Skeletal muscle satellite cell (primary cell): ENCODE measurements around the gene DCBLD1. TPM values are rescaled to one million over a fixed set of nuclear protein-coding genes. Genes with fewer than 3 reads are reported as not detected.

ENCODE experiments used
- small RNA-seq: library from RNA; depleted of rRNA; stranded (forward); fragments of <200 nt; gene quantifications from one replicate; pipeline ENCODE3, GENCODE V24; 2012

Gene DCBLD1

Small RNA genes within 50 kb of the gene (small RNA-seq; reads per million reads assigned to genes)
- gene RNU6-253P = not detected
